ENCODE results near the gene DIPK1B.

- TF ChIP-seq CTCF (conservative IDR thresholded peaks at IDR 0.05): no peak
- TF ChIP-seq ZFX (IDR thresholded peaks at IDR 0.05): no peak
These were observed 22.1 kb upstream of the DIPK1B start for GRCh38 chr9:136690104-136690805.
